Mesendoderm (in vitro differentiated cells): ENCODE results near the gene PLCB4.

Experiments used
- DNase-seq: peaks from one replicate; pipeline ENCODE4 v3.0.0; 2013
- H2AK5ac ChIP-seq: 2 replicates; pipeline ENCODE4 v1.6.1; 2013; ENCODE audit warnings: low read length, inconsistent platforms
- H2BK120ac ChIP-seq: 2 replicates; pipeline ENCODE4 v1.6.1; 2013; ENCODE audit warnings: low read depth, mild to moderate bottlenecking, low read length, moderate library complexity, mixed read lengths
- H2BK15ac ChIP-seq: replicated peaks from 2 replicates; pipeline ENCODE4 v1.6.1; 2013; ENCODE audit warnings: low read depth, mild to moderate bottlenecking, moderate library complexity
- H2BK5ac ChIP-seq: 2 replicates; pipeline ENCODE4 v1.6.1; 2013; ENCODE audit warnings: low read length, inconsistent platforms
- H3K18ac ChIP-seq: 2 replicates; pipeline ENCODE4 v1.6.1; 2013; ENCODE audit warnings: mild to moderate bottlenecking, low read length, mixed read lengths
- H3K23ac ChIP-seq: one replicate; pipeline ENCODE4 v1.6.1; 2013; ENCODE audit warnings: low read length
- H3K27ac ChIP-seq: 2 replicates; pipeline ENCODE4 v1.5.1; 2013; ENCODE audit warnings: low read depth, mild to moderate bottlenecking, inconsistent platforms, low read length, moderate library complexity
- H3K27me3 ChIP-seq: 2 replicates; pipeline ENCODE4 v1.6.1; 2013; ENCODE audit warnings: low read length, control low read depth, mild to moderate bottlenecking, inconsistent platforms; ENCODE audit not compliant: insufficient read depth, poor library complexity
- H3K36me3 ChIP-seq: 2 replicates; pipeline ENCODE4 v1.6.1; 2013; ENCODE audit warnings: low read length, inconsistent platforms; ENCODE audit not compliant: control insufficient read depth, insufficient read depth
- H3K4ac ChIP-seq: one replicate; pipeline ENCODE4 v1.6.1; 2013; ENCODE audit warnings: low read depth, mild to moderate bottlenecking, low read length, moderate library complexity
- H3K4me1 ChIP-seq: 2 replicates; pipeline ENCODE4 v1.6.1; 2013; ENCODE audit warnings: low read depth, low read length, inconsistent platforms; ENCODE audit not compliant: control insufficient read depth
- H3K4me2 ChIP-seq: 2 replicates; pipeline ENCODE4 v1.6.1; 2013; ENCODE audit warnings: low read length
- H3K4me3 ChIP-seq: 2 replicates; pipeline ENCODE4 v1.5.1; 2013; ENCODE audit warnings: mild to moderate bottlenecking, low read length
- H3K56ac ChIP-seq: one replicate; pipeline ENCODE4 v1.6.1; 2013; ENCODE audit warnings: low read length
- H3K79me1 ChIP-seq: 2 replicates; pipeline ENCODE4 v1.6.1; 2013; ENCODE audit warnings: low read length, inconsistent platforms
- H3K79me2 ChIP-seq: 2 replicates; pipeline ENCODE4 v1.6.1; 2013; ENCODE audit warnings: mild to moderate bottlenecking, low read length; ENCODE audit not compliant: control insufficient read depth, insufficient read depth
- H3K9ac ChIP-seq: 2 replicates; pipeline ENCODE4 v1.6.1; 2013; ENCODE audit warnings: low read length, inconsistent platforms
- H4K5ac ChIP-seq: one replicate; pipeline ENCODE4 v1.6.1; 2013; ENCODE audit warnings: low read length
- H4K8ac ChIP-seq: one replicate; pipeline ENCODE4 v1.6.1; 2013; ENCODE audit warnings: low read depth, mild to moderate bottlenecking, control low read depth, low read length, moderate library complexity
- WGBS: extraction: QIAGEN DNeasy Blood & Tissue Kit; methylation state at CpG from one replicate; pipeline ENCODE4 v1.1.7; 2013; ENCODE audit warnings: low lambda C conversion rate, missing lambda C conversion rate; ENCODE audit not compliant: insufficient coverage; ENCODE audit errors: extremely low coverage; 5-methylcytosine and 5-hydroxymethylcytosine counted together

PLCB4 gene

DNA sequence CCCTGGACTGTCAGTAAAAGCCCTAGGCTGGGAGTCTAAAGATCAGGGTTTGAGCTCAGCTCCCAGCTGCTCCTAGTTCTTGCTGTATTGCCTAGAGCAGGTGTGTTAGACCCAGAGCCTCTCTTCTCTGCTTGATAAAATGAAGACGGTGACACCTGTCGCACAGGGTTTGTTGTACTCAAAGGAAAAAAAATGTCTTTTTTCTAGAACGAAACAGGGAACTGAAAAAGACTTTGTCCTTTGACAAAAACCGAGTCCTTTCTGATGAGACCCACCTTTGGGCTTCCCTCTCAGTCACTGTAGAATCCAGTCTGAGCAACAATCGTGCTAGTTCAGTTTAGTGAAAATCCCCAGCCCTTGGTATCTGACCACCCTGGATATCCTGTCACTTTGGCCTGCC, 343.4 kb downstream of the PLCB4 start:
- Histone ChIP-seq H2BK5ac (no peak overlapping the region), H3K36me3 (no peaks in the 10 kb centered on the region), H2BK120ac (no peak overlapping the region), H3K79me2 (no peaks in the 10 kb centered on the region), H2BK15ac (no peak overlapping the region), H3K27me3 (no peaks in the 10 kb centered on the region), H3K56ac (no peak overlapping the region), H3K23ac (no peak overlapping the region), H3K79me1 (no peaks in the 10 kb centered on the region), H2AK5ac (no peak overlapping the region), H3K27ac (no peak overlapping the region), H4K5ac (no peak overlapping the region), H3K18ac (no peak overlapping the region), H3K4me2 (no peak overlapping the region), H3K4ac (no peak overlapping the region), H3K4me3 (no peak overlapping the region), H4K8ac (no peak overlapping the region), H3K9ac (no peak overlapping the region), H3K4me1 (no peaks in the 10 kb centered on the region)
- no CpG with 5 or more reads among the region's 5 CpGs for WGBS
- no peak for DNase-seq

DNA sequence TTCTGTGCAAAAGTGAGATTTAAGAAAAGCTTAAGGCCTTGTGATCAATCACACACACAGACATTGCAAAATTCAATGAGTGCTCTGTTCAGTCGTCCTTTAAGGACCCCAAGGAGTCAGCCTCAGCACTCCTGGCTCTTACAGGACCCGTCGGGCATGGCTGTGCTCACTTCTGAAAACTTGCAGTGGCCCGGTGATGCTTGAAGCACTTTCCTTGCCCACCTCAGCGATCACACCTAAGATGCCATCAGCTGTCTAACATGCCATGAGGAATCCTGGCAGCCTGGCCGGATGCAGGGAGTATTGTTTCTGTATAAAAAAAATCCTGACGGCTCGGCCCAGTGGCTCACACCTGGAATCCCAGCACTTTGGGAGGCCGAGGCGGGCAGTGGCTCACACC, 344.1 kb downstream of the PLCB4 start:
- Histone ChIP-seq H3K79me1 (no peaks in the 10 kb centered on the region), H4K5ac (no peak overlapping the region), H3K79me2 (no peaks in the 10 kb centered on the region), H3K18ac (no peak overlapping the region), H3K4ac (no peak overlapping the region), H3K4me2 (no peak overlapping the region), H3K23ac (no peak overlapping the region), H3K27ac (no peak overlapping the region), H4K8ac (no peak overlapping the region), H2AK5ac (no peak overlapping the region), H3K4me1 (no peaks in the 10 kb centered on the region), H3K27me3 (no peaks in the 10 kb centered on the region), H3K56ac (no peak overlapping the region), H2BK120ac (no peak overlapping the region), H3K36me3 (no peaks in the 10 kb centered on the region), H3K9ac (no peak overlapping the region), H2BK5ac (no peak overlapping the region), H3K4me3 (no peak overlapping the region), H2BK15ac (no peak overlapping the region)
- no CpG with 5 or more reads among the region's 10 CpGs for WGBS
- no peak for DNase-seq

DNA sequence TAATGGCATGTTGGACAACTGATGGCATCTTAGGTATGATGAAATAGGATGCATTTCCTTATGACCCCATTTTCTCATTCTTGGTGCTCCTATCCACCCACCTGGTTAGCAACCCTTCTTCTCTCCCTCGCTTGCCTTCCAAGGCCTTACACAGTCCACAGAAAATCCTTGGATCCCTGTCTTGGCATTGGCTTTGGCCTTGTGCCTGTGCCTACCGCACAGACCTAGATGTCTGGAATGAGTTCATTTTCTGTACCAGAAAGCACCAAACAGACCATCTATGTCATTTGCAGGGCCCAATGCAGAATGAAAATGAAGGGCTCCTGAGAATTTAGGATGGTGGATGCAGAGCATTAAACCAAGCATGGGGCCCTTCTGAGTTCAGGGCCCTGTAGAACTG, 346.5 kb downstream of the PLCB4 start:
- no peaks in the 10 kb centered on the region for H3K27me3 ChIP-seq
- DNase-seq: no peak
- no peak overlapping the region for H3K56ac ChIP-seq
- no CpG with 5 or more reads among the region's 2 CpGs for WGBS
- no peak overlapping the region for H4K5ac ChIP-seq
- no peak overlapping the region for H3K9ac ChIP-seq
- no peak overlapping the region for H2BK5ac ChIP-seq
- no peaks in the 10 kb centered on the region for H3K79me2 ChIP-seq
- no peak overlapping the region for H3K4ac ChIP-seq
- no peak overlapping the region for H2BK120ac ChIP-seq
- H3K23ac ChIP-seq: no peak overlapping the region
- H3K18ac ChIP-seq: no peak overlapping the region
- no peak overlapping the region for H3K4me2 ChIP-seq
- no peaks in the 10 kb centered on the region for H3K79me1 ChIP-seq
- no peak overlapping the region for H2BK15ac ChIP-seq
- H3K4me3 ChIP-seq: no peak overlapping the region
- H4K8ac ChIP-seq: no peak overlapping the region
- H3K27ac ChIP-seq: no peak overlapping the region
- no peaks in the 10 kb centered on the region for H3K36me3 ChIP-seq
- no peaks in the 10 kb centered on the region for H3K4me1 ChIP-seq
- no peak overlapping the region for H2AK5ac ChIP-seq

GRCh38 chr20:9416421-9416820, 347.5 kb downstream of the PLCB4 start:
- Histone ChIP-seq H3K4me3 (no peak overlapping the region), H2BK15ac (no peak overlapping the region), H3K56ac (no peak overlapping the region), H3K18ac (no peak overlapping the region), H2BK120ac (no peak overlapping the region), H3K27me3 (no peaks in the 10 kb centered on the region), H3K79me2 (no peaks in the 10 kb centered on the region), H3K4me1 (no peaks in the 10 kb centered on the region), H3K27ac (no peak overlapping the region), H3K79me1 (no peaks in the 10 kb centered on the region), H3K4me2 (no peak overlapping the region), H3K9ac (no peak overlapping the region), H2AK5ac (no peak overlapping the region), H2BK5ac (no peak overlapping the region), H4K8ac (no peak overlapping the region), H3K23ac (no peak overlapping the region), H4K5ac (no peak overlapping the region), H3K4ac (no peak overlapping the region), H3K36me3 (no peaks in the 10 kb centered on the region)
- no peak for DNase-seq
- WGBS: no CpG with 5 or more reads among the region's 3 CpGs

DNA sequence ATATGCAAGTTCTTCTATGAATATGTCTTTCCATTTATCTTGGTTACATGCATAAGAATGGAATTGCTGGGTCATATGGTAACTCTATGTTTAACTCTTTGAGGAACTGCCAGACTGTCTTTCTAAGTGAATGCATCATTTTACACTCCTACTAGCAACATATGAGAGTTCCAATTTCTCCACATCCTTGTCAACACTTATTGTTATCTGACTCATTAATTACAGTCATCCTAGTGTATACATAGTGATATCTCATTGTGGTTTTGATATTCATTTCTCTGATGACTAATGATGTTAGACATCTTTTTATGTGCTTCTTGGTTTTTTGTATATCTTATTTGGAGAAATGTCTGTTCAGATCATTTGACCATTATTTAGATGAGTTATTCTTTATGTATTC, 348.8 kb downstream of the PLCB4 start:
- H3K36me3 ChIP-seq: no peaks in the 10 kb centered on the region
- no peak overlapping the region for H4K5ac ChIP-seq
- H3K27me3 ChIP-seq: no peaks in the 10 kb centered on the region

DNA sequence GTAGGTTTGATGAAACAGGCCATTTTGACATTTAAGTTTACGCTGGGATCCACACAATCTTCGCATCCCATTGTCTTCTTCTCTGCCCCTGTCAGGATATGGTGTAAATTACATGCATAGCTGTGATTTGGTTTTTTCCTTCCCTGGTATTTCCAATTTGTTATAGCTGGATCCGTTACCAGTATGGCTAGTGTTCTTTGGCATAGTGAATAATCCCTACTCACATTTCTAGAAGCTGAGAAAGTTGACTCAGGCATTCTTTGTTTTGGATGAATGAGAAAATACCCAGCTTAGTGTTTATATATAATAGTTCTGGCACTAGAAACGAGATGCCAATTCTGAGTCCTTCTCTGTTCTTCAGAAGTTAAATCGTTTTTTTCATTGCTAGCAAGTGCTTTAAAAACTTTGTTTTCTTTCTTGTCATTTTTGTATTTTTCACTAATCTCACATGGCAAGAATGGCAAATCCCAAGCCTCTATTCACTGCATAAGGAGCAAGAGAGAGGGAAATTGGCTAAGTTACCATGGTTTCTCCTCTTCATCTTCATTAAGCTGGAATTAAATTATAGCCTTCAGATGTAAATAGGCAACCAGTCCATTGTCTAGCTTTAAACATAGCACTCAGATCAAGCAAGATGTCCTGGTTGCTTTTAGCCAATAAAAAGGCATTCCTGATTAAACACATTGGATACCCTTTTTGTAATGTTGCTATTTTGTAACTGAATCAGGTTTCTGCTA, 353.6 kb downstream of the PLCB4 start:
- H2BK15ac ChIP-seq: no peak overlapping the region
- no peak overlapping the region for H3K4me3 ChIP-seq
- no peak overlapping the region for H4K8ac ChIP-seq
- no CpG with 5 or more reads among the region's 5 CpGs for WGBS
- DNase-seq: no peak
- H3K4ac ChIP-seq: no peak overlapping the region
- H3K9ac ChIP-seq: no peak overlapping the region
- H3K4me1 ChIP-seq: peaks cover 2% of the 10 kb centered on the region
- H3K36me3 ChIP-seq: no peaks in the 10 kb centered on the region
- no peak overlapping the region for H3K4me2 ChIP-seq
- H2AK5ac ChIP-seq: no peak overlapping the region
- no peaks in the 10 kb centered on the region for H3K79me2 ChIP-seq
- H3K27me3 ChIP-seq: no peaks in the 10 kb centered on the region
- no peak overlapping the region for H3K56ac ChIP-seq
- no peaks in the 10 kb centered on the region for H3K79me1 ChIP-seq
- no peak overlapping the region for H3K23ac ChIP-seq
- H2BK120ac ChIP-seq: no peak overlapping the region
- H4K5ac ChIP-seq: no peak overlapping the region
- no peak overlapping the region for H3K27ac ChIP-seq
- H3K18ac ChIP-seq: no peak overlapping the region
- H2BK5ac ChIP-seq: no peak overlapping the region

More for the DNA sequence above, 348.8 kb downstream of the PLCB4 start:
- H3K9ac ChIP-seq: no peak overlapping the region
- H3K23ac ChIP-seq: no peak overlapping the region
- no peak overlapping the region for H3K4me2 ChIP-seq
- DNase-seq: no peak
- no peak overlapping the region for H3K4me3 ChIP-seq
- H4K8ac ChIP-seq: no peak overlapping the region
- no peak overlapping the region for H3K18ac ChIP-seq
- no peaks in the 10 kb centered on the region for H3K79me1 ChIP-seq
- no peak overlapping the region for H2BK15ac ChIP-seq
- H3K27ac ChIP-seq: no peak overlapping the region
- no peak overlapping the region for H2AK5ac ChIP-seq
- H2BK120ac ChIP-seq: no peak overlapping the region
- H3K4me1 ChIP-seq: no peaks in the 10 kb centered on the region
- no peaks in the 10 kb centered on the region for H3K79me2 ChIP-seq
- no peak overlapping the region for H3K4ac ChIP-seq
- no peak overlapping the region for H2BK5ac ChIP-seq
- H3K56ac ChIP-seq: no peak overlapping the region
